ENCODE results near the gene XDH. TPM values are rescaled to one million over a fixed set of nuclear protein-coding genes. Genes with fewer than 3 reads are reported as not detected.

XDH gene
- total RNA-seq, 1 donor from 2014 or later, result not detected

- FAIRE-seq (no peak), DNase-seq (ENCODE audit: low spot score in 2 of 2) (no peak)
Observed at GRCh38 chr2:31404827-31405226, 9.7 kb downstream of the XDH start.

GRCh38 chr2:31404302-31404701 is 10.2 kb downstream of the XDH start:
- no peak for FAIRE-seq

GRCh38 chr2:31402388-31402787 is 12.2 kb downstream of the XDH start:
- DNase-seq (ENCODE audit: low spot score in 2 of 2) (no peak), FAIRE-seq (no peak)

More at GRCh38 chr2:31404302-31404701, 10.2 kb downstream of the XDH start:
- DNase-seq (ENCODE audit: low spot score in 2 of 2), result no peak

GRCh38 chr2:31401580-31401979 is 13.0 kb downstream of the XDH start:
- DNase-seq (ENCODE audit: low spot score in 2 of 2) (no peak), FAIRE-seq (no peak)

- DNase-seq (ENCODE audit: low spot score in 2 of 2), result no peak
- no peak for FAIRE-seq
Observed at GRCh38 chr2:31398881-31399280, 15.7 kb downstream of the XDH start.

GRCh38 chr2:31397094-31397493 is 17.4 kb downstream of the XDH start:
- DNase-seq (ENCODE audit: low spot score in 2 of 2), result no peak
- no peak for FAIRE-seq

GRCh38 chr2:31390324-31390723 is 24.2 kb downstream of the XDH start:
- DNase-seq (ENCODE audit: low spot score in 2 of 2) (no peak), FAIRE-seq (no peak)

- no peak for FAIRE-seq
Observed at GRCh38 chr2:31388736-31389135, 25.8 kb downstream of the XDH start.

GRCh38 chr2:31387850-31388249 is 26.7 kb downstream of the XDH start:
- DNase-seq (ENCODE audit: low spot score in 2 of 2) (no peak), FAIRE-seq (no peak)

More at GRCh38 chr2:31388736-31389135, 25.8 kb downstream of the XDH start:
- no peak for DNase-seq (ENCODE audit: low spot score in 2 of 2)

GRCh38 chr2:31386648-31387047 is 27.9 kb downstream of the XDH start:
- no peak for DNase-seq (ENCODE audit: low spot score in 2 of 2)
- FAIRE-seq, result no peak

GRCh38 chr2:31386172-31386571 is 28.4 kb downstream of the XDH start:
- DNase-seq (ENCODE audit: low spot score in 2 of 2), result no peak
- FAIRE-seq, result no peak

GRCh38 chr2:31384771-31385276 is 29.7 kb downstream of the XDH start:
- FAIRE-seq (no peak), DNase-seq (ENCODE audit: low spot score in 2 of 2) (no peak)

- DNase-seq (ENCODE audit: low spot score in 2 of 2) (no peak), FAIRE-seq (no peak)
Observed at GRCh38 chr2:31384351-31384750, 30.2 kb downstream of the XDH start.

GRCh38 chr2:31383471-31384153 is 30.9 kb downstream of the XDH start:
- DNase-seq (ENCODE audit: low spot score in 2 of 2), result no peak
- no peak for FAIRE-seq

GRCh38 chr2:31382452-31383120 is 32.0 kb downstream of the XDH start:
- FAIRE-seq (no peak), DNase-seq (ENCODE audit: low spot score in 2 of 2) (no peak)

- FAIRE-seq (no peak), DNase-seq (ENCODE audit: low spot score in 2 of 2) (no peak)
Observed at GRCh38 chr2:31381601-31382000, 32.9 kb downstream of the XDH start.

GRCh38 chr2:31380243-31380642 is 34.3 kb downstream of the XDH start:
- no peak for DNase-seq (ENCODE audit: low spot score in 2 of 2)
- FAIRE-seq, result no peak

- DNase-seq (ENCODE audit: low spot score in 2 of 2) (no peak), FAIRE-seq (no peak)
Observed at GRCh38 chr2:31379747-31380146, 34.8 kb downstream of the XDH start.

- DNase-seq (ENCODE audit: low spot score in 2 of 2) (no peak), FAIRE-seq (no peak)
Observed at GRCh38 chr2:31378791-31379501, 35.6 kb downstream of the XDH start.

GRCh38 chr2:31378389-31378788 is 36.2 kb downstream of the XDH start:
- no peak for DNase-seq (ENCODE audit: low spot score in 2 of 2)
- no peak for FAIRE-seq

- FAIRE-seq, result no peak
- no peak for DNase-seq (ENCODE audit: low spot score in 2 of 2)
Observed at GRCh38 chr2:31373127-31373526, 41.4 kb downstream of the XDH start.
